CD4-positive, alpha-beta T cell treated with Interleukin-12 subunit alpha and Interleukin-12 subunit beta, for 1 hour (primary cell): ENCODE measurements around the gene NMT1.
A peak's percentile ranks its signal among the peaks of the same experiment; 100 is the strongest.
"Not testable (repeated sequence)": the region's sequence is repeated elsewhere in the genome, so short reads cannot be mapped to it uniquely, and the experiment has no call there.

ENCODE experiments used
- DNase-seq: peaks from one replicate; pipeline ENCODE4 v3.0.0-alpha.2; 2020

The NMT1 gene

DNA sequence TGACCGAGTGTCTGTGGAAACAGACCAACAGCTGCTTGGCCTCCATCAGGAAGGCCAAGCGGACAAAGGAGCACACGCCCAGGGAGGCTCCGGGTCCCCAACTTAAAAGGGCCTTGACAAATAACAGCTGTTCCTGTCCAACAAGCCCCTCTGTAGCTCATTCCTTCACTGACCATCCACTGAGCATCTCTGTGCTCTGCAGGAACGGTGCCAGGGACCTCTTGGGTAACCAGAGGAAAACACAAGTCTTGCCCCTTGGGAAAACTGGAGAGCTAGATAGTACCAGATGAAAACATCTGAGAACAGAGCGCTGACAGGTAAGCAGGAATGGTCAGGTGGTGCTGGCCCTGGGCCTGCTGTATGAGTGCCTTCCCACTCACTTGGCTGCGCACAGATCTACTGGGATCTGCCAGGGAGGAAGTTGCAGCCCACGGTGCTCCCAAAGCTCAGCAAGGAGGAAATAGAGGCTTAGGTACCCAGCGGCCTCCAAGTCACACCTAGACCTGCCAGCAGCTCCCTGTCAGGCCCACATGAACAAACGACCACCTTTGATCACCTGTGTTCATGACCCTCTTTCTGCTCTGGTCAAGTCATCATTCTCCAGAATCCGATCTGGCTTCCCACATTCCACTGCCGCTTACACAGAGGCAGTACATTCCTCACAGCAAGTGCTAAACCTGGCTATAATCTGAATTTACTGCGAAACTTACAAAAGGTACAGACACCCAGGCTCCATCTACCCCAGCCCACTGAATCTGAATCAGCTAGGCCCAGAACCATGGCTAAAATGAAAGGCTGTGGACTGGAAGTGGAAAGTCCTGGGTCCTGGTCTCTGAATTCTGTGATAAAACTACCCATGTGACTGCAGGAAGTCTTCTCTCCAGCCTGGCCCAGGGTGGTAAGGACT is 22.1 kb upstream of the NMT1 start:
- DNase-seq: no peak

DNA sequence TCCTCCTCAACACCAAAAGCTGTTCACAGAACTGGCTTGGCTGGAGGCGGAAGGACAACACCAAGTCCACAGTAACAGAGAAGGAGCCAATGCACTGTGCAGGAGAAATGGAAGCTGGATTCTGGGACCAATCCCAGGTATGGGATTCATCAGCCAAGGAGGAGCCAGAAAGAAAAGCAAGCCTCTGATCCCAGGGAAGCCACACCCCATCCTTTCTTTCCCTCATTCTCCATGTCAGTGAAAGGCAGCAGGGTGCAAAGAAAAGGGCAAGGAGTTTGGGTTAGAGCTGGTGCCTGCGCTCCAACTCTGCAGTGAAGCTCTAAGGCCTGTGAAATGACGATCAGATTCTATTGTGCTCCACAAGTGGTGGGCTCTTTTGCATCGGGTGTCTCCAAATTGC is 20.7 kb upstream of the NMT1 start:
- no peak for DNase-seq

DNA sequence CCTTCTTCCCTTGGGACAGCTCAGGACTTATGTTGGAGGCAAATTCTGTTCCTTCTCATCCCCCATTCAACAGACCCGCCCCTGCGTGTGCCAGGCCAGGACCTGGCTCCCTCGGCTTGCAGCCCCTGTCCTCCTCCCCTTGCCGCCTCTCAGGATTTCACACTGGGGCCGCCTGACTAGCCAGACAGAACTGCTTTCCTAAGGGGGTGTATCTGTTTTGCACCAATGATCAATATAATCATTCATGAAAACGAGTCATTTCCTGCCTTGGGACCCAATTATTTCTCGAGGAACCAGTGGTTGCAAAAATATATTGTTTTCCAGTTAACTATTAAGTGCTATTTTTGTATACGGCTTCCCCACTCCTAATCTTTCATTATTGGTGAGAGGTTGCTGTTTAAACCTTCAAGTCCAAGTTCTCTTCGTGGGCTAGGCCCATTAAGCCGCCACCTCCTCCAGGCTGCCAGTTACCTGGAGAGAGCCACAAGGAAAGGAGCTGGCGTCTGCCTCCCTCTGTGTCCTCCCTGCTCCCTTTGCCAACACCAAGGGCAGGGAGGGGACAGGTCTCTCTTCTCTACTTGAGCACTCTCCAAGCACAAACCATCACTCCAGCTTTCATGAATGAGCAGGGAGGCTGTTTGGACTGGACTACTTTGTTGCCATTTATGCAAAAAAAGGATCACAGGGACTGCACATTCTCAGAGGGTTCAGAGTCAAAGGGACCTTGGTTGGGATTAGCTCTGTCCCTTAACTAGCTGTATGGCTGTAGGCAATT is 18.6 kb upstream of the NMT1 start:
- no peak for DNase-seq

DNA sequence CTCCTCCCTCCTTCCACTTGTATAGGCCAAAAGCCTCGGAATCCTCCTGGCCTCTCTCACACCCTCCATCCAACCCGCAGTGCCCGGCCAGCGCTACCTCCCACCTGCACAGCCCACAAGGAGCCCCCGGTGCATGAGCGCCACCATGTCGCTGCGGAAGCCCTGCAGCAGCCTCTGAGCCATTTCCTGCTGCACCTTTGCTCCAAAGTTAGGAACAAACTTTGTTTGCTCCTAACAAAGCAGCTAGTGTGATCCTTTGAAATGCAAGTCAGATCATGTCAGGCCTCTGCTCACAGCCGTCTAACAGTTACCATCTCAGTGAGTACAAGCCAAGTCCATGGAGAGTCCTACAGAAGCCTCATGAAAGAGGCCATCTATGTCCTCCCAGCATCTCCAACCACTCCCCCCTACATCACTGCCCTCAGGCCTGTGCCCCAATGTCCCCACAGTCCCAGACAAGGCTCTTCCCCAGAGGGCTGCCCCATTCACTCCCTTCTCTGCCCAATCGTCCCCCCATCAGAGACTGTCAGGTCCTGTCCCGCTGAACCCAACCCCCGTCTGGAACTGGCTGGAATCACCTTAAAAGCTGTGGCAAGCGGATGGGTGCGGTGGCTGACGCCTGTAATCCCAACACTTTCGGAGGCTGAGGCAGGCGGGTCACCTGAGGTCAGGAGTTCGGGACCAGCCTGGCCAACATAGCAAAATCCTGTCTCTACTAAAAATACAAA is 17.1 kb upstream of the NMT1 start:
- no peak for DNase-seq

DNA sequence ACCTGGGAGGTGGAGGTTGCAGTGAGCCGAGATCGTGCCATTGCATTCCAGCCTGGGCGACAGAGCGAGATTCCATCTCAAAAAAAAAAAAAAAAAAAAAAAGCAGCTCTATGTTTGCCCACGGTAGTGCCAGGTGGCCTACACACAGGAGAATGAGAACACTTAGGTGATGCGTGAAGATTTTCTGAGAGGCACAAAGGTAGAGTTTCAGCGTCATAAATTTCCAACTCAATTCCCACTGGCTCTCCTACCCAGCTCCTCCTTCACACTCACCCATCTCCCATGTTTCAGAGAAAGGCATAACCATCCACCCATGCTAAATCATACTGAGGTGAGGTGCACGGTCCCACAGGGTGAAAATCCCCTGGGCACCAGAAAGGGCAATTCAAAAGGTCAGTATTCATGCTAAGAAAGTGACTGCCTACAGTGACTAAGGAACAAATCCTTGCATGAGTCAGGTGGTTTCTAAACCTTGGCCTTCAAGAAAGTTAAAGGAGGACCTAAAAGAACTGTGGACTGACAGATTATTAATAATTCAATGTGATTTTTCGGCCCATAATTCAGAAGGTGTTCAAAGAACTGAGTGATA is 14.5 kb upstream of the NMT1 start:
- DNase-seq: no peak

DNA sequence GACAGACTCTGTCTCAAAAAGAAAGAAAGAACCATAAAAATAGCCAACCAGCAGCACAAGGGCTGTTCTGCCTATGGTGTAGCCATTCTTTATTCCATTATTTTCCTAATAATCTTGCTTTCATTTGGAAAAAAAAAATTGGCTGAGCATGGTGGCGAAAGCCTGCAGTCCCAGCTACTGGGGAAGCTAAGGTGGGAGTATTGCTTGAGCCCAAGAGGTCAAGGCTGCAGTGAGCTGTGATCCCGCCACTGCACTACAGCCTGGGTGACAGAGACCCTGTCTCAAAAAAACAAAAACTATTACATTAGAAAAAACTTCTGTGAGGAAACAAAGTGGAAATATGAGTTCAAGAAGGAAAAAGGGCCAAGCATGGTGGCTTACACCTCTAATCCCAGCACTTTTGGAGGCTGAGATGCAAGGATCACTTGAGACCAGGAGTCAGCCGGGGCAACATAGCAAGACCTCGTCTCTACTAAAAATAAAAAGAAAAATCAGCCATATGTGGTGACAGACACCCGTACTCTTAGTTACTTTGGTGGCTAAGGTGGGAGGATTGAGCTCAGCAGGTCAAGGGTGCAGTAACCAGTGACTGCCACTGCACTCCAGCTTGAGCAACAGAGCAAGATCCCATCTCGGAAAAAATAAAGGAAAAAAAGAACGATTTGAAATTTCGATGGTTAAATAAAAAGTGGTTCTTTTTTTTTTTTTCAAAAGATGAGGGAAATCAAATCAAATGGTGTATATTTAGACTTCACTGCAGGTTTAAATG is 12.1 kb upstream of the NMT1 start:
- no peak for DNase-seq

DNA sequence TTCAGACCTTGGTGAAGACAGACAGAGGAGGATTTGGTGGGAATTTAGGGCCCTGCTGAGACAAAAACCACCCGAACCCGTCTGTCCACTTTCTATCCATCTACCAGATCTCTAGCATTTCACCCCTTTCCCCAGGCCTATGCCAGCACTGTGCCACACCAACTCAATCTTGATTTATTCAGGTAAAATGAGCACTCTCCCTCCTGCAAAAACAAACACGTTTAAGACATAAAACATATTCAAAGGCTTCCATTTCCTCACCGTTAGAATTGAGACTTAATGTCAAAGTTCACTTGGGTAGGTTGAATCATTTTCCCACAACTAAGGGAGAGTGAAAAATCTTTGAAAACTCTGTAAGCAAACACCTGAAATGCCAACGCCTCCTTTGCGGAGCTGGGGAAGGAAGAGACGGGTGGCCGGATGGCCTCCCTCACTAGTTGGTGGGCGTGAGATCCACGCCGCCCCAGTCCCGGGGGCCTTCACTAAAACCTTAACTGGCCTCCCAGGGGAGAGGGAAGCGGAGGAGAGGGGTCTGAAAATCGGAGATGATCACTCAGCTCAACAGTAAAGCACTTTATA is 10.5 kb upstream of the NMT1 start:
- DNase-seq: peak; percentile 25

DNA sequence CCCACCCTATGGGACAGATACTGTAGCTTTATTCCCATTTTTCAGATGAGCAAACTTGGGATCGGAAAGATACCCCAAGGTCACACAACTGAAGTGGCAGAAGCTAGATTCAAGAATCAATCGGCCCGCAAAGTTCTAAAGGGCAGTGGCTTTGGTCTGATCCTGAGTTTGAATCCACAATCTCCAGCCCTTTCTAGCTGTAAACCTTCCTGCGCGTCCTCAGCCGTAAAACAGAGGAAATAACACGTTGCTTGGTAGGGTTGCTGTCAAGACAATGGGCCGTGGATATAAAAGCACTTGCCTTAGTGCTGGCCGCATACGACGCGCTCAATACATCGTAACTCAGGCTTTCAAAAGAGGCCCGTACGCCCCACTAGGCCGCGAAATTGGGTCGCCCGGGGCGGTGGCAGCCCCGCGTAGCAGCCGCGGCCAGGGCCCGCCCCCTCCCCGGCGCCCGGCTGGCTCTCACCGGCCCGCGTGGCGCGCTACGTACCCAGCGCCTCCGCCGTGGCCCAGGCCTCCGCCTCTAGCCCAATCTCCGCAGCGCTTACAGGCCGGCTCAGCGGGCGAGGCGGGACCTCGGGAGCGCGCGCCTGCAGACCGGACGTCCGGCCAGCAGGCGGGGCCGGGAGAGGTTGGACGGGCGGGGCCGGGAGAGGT is 9.9 kb upstream of the NMT1 start, which contains the start of gene DCAKD:
Gene DCAKD, minus strand, starts transcription at position 573 of the 660 bp plus-strand sequence. CDS start 16,747 bp downstream, outside the sequence.
- peak; percentile 93 for DNase-seq

DNA sequence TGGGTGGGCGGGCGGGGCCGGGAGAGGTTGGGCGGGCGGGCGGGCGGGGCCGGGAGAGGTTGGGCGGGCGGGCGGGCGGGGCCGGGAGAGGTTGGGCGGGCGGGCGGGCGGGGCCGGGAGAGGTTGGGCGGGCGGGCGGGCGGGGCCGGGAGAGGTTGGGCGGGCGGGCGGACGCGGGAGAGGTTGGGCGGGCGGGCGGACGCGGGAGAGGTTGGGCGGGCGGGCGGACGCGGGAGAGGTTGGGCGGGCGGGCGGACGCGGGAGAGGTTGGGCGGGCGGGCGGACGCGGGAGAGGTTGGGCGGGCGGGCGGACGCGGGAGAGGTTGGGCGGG is 9.4 kb upstream of the NMT1 start:
- DNase-seq: not testable (repeated sequence)

DNA sequence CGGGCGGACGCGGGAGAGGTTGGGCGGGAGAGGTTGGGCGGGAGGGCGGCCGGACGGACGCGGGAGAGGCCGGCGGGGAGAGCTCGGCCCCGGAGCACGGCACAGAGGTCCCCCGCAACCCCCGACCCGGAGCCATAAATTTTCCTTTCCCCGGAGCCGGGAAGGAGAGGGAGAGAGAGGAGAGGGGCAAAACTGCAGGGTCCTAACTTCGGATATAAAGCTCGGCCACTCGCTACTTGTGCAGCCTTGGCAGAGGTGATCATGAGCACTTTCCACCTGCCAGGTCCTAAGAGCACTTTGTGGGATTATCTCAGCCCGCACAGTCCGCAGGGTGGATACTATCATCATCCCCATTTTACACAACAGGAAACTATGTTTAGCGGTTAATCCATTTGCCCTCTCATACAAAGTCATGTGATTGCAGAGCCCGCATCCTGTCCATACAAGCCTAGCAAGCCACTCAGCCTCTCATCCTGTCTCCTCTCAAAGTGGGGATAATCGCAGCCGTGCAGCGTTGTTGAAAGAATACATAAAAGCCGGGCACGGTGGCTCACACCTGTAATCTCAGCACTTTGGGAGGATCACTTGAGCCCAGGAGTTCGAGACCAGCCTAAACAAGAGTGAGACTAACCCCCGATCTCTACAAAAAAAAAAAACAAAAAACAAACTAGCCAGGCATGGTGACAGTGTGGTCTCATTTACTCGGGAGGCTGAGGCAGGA is 8.9 kb upstream of the NMT1 start:
- DNase-seq: peak; percentile 56

DNA sequence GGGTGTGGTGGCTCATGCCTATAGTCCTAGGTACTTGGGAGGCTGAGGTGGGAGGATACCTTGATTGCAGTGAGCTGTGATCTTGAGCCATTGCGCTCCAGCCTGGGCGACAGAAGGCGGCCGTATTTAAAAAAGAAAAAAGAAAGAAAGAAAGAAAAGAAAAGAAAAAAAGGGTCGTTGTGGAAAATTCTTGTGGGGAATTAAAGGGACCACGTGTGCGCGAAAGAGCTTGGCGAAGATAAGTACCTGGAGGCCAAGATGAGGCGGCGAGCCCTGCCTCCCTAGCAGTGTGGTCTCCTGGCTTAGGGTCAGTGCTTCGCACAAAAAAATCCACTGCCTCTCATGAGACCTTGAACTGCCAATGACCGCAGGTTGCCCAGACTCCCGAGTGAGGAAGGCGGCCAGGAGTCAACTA is 728 bp upstream of the NMT1 start:
- no peak for DNase-seq

DNA sequence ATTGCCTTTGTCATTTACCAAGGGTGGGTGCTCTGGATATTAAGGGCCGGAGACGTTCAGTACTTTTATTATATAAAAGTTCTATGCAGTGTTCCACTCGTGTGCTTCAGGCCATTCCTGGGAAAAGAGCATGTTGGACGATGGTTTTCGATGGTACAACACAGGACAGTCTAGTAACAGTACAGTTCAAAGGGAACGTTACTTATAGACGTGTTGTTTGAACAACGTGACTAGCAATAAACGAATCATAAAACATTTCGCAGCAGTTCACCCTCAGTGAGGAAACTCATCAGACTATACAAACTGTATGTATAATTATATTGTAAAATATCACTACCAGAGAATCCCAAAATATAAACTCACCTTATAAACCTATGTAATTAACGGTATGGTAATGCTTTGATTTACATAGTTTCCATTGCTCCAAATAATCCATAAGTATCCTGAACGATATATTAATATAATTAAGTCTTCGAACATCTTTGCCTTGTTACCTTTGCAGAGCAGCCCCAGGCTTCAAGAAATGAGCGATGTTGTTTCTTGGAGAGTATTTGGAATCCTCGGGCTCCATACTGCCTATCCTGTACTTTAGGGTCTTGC is 589 bp downstream of the NMT1 start:
- DNase-seq: no peak

DNA sequence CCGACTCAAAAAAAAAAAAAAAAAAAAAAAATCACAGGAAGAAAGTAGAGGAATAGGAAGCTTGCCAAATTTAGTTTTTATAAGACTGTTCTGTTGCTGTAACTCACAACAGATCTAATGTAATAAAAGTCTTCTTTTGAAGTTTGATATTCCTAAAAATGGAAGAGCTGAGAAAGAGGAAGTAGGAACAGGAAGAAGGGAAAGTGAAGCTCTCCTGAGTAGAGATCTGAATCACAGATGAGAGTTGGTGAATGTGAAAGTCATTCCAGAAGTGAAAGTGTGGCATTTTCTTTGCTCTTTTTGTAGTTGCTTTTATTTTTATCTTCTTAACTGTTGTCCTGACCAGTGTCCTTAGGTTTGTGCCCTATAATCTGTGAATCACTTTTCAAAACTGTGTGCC is 2.1 kb downstream of the NMT1 start:
- no peak for DNase-seq

DNA sequence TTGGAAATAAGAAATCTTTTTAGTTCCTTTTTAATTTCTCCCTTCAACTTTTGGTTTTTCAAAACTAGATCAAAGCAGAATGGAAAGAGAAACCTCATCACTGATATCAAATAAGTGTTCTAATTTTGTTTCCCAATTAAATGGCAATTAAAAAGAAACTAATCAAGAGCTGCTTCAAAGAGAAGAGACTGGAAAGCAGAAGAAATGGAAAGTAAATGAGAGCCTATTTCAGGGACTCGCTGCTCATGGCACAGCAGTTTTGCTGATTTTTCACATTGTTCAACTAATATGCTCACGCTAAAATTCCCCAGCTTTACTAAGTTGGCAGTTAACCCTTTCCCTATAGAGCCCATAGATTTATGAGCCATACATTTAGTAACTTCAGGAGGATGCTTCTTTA is 6.5 kb downstream of the NMT1 start:
- no peak for DNase-seq

DNA sequence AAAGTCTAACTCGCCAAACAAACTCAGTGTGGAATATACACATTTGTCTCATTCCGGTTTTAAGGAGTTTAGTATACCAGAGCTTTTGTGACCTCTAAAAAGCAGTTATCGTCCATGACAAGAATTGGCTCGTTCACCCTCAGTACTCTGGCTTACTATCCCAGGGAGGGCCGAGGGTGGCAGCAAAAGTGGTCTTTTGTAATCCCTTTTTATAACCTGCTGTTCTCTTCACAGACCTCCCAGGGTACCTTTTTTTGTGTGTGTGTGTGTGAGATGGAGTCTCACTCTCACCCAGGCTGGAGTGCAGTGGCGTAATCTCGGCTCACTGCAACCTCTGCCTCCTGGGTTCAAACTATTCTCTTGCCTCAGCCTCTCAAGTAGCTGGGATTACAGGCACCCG is 8.9 kb downstream of the NMT1 start:
- DNase-seq: no peak

DNA sequence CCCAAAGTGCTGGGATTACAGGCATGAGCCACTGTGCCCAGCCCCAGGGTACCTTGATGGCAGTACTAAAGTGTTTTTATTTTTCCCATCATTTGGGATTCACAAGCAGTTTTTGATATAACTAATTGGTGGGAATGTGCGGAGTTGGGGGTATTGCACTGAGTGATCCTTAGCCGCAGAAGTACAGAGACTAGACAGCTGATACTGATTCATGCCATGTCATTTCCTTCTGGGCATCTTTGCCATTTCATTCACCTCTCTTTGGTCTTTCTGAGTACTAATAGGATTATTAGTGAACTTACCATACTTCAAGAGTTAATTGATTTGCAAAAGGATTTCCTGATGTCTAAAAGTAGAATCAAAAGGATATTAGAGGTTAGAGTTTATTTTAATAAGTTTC is 9.7 kb downstream of the NMT1 start:
- DNase-seq: no peak

DNA sequence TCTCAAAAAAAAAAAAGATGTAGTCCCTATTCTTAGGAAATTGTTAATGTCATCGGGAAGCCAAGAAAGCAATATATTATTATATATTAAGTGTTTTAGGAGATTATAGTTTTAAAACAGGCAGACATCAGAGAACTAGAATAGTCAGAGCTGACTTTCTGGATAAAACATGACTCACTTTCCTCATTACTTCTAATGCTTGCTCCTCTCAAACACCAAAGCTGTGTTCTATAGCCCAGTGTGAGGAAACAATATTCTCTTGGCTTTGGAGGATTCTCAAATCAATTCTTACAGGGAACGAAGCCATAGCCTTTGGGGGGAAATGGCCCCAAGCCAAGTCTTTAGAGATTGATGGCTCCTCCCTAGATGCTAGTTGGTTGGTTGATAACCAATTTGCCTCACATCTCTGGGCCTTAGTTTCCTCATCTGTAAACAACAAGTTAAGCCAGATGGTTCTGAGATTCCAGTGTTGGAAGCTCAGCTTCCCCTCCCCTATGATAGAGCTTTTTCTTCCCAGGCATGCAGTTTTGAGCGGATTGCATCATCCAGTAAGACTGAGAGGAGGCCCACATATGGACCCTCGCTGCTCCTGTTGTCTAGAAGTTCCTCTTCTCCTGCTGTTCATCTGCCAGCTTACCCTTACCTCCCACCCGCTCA is 12.4 kb downstream of the NMT1 start:
- no peak for DNase-seq

DNA sequence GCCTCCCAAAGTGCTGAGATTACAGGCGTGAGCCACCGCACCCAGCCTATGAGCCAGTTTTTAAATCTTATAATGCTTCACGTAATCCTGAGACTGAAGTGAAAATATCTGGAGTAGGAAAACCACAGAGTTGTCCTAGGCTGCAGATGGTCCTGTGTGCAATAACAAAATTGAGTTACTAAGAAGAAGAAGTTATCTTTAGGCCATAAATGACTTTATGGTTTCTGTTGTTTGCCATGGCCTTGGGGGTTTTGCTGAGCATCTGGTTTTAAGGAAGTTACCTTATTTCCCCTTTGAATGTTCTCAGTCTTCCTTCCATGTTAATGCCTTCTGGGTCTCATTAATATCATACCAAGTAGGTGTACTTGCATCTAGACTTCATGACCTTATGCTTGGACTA is 16.5 kb downstream of the NMT1 start:
- no peak for DNase-seq

DNA sequence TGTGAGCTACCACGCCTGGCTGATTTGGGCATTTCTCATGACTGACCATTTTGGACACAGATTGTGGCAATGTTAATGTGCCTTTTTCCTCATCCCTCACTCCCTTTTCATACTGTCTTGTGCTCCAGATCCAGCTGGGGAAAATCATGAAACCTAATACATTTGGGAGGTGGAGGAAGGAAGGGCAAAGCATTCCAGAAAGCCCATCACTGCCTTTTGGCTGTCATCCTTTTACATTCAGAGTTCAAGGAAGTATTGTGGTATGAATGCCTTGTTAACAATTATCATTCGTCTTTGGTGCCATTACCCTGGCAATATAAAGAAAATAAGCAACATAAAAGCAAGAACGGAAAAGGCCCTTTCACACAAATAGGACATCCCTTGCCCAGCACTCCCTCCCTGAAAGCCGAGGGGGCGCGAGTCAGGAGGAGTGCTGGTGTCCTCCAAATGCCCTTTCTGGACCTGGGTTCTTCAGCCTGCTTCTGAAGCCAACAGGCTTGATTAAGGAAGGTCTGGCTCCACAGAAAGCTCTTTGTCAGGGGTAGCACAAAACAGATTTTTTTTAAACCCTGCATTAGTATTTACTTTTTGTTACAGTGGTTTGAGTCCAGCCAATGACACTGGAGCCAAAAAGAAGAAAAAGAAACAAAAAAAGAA is 20.1 kb downstream of the NMT1 start:
- no peak for DNase-seq
